Stimulated activated CD8-positive, alpha-beta memory T cell treated with anti-CD3 and anti-CD28 coated beads, Interleukin-12 subunit alpha, Interleukin-12 subunit beta, amount 100 ng/mL, for 24 hours (primary cell): ENCODE results near the gene AP1M1.

ENCODE experiments used
- DNase-seq: peaks from one replicate; pipeline ENCODE4 v3.0.0-alpha.2; 2020; ENCODE audit errors: extremely low read depth

The AP1M1 gene

GRCh38 chr19:16207490-16208025 is 9.8 kb downstream of the AP1M1 start:
- no peak for DNase-seq

- no peak for DNase-seq
These were observed 10.5 kb downstream of the AP1M1 start for GRCh38 chr19:16208064-16208759.

- no peak for DNase-seq
These were observed 11.3 kb downstream of the AP1M1 start for GRCh38 chr19:16208847-16209665.

GRCh38 chr19:16210168-16210567 is 12.5 kb downstream of the AP1M1 start:
- no peak for DNase-seq

- no peak for DNase-seq
These were observed 15.4 kb downstream of the AP1M1 start for GRCh38 chr19:16213076-16213475.

- no peak for DNase-seq
These were observed 19.3 kb downstream of the AP1M1 start for GRCh38 chr19:16216744-16217670.

GRCh38 chr19:16217716-16218451 is 20.2 kb downstream of the AP1M1 start:
- no peak for DNase-seq

- DNase-seq: no peak
These were observed 21.1 kb downstream of the AP1M1 start for GRCh38 chr19:16218851-16219250.

GRCh38 chr19:16222806-16223205 is 25.1 kb downstream of the AP1M1 start:
- DNase-seq: no peak

- DNase-seq: no peak
These were observed 26.0 kb downstream of the AP1M1 start for GRCh38 chr19:16223746-16224145.

- DNase-seq: no peak
These were observed 26.8 kb downstream of the AP1M1 start for GRCh38 chr19:16224293-16225045.

GRCh38 chr19:16225279-16226183 is 27.8 kb downstream of the AP1M1 start:
- DNase-seq: no peak

GRCh38 chr19:16226184-16226591 is 28.5 kb downstream of the AP1M1 start:
- no peak for DNase-seq

- no peak for DNase-seq
These were observed 29.4 kb downstream of the AP1M1 start for GRCh38 chr19:16226878-16227836.

GRCh38 chr19:16227837-16228636 is 30.3 kb downstream of the AP1M1 start:
- DNase-seq: no peak

- no peak for DNase-seq
These were observed 31.1 kb downstream of the AP1M1 start for GRCh38 chr19:16228637-16229321.

GRCh38 chr19:16229322-16229641 is 31.6 kb downstream of the AP1M1 start:
- DNase-seq: no peak
